ENCODE data around the gene DNAJC13. TPM values are rescaled to one million over a fixed set of nuclear protein-coding genes. Genes with fewer than 3 reads are reported as not detected.

Gene DNAJC13
- total RNA-seq, 2 donors from 2014 or later, result 36.3 to 39.5 TPM

DNA sequence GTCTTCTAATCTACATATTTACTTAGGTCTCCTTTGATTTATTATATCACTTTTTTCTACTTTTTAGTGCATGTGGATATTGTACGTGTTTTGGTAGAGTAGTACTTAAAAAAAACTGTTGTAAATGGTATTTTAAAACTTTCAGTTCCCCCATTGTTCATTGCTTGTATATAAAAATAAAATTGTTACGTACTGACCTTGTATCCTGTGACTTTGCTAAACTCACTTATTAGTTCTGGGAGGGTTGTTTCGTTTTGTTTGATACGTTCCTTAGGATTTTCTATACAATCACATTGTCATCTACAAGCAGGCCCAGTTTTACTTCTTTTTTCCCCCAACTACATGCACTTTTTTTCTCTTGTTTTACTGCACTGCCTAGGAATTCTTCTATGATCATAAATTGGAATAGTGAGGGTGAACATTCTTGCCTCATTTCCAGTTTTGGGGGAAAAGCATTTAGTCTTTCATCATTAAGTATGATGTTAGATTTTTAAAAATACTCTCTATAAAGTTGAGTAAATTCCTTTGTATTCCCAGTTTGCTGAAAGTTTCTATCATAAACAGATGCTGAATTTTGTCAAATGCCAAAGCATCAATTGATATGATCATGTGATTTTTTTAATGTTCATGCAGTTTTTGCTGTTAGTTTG is 146.2 kb downstream of the DNAJC13 start:
- Mint-ChIP-seq H3K27me3 (ENCODE audit: low read depth) (no peaks in the 10 kb centered on the region), H3K4me3 (no peak overlapping the region), H3K36me3 (ENCODE audit: insufficient read depth in 2 of 2) (peaks cover 3 to 4% of the 10 kb centered on the region in 2 donors), H3K9me3 (no peaks in the 10 kb centered on the region), H3K4me1 (ENCODE audit: low read depth) (peaks cover 4% of the 10 kb centered on the region), H3K27ac (no peak overlapping the region)
- ATAC-seq (replicated peaks in 1 of 2) (no peak), DNase-seq (no peak)

- peaks cover 3 to 4% of the 10 kb centered on the region in 2 donors for H3K36me3 Mint-ChIP-seq (ENCODE audit: insufficient read depth in 2 of 2)
- no peak overlapping the region for H3K27ac Mint-ChIP-seq
- H3K4me3 Mint-ChIP-seq, result no peak overlapping the region
- H3K27me3 Mint-ChIP-seq (ENCODE audit: low read depth), result no peaks in the 10 kb centered on the region
- peaks cover 9% of the 10 kb centered on the region for H3K4me1 Mint-ChIP-seq (ENCODE audit: low read depth)
- ATAC-seq (replicated peaks in 1 of 2), result no peak
- DNase-seq, result no peak
- H3K9me3 Mint-ChIP-seq, result no peaks in the 10 kb centered on the region
Measured at GRCh38 chr3:132564070-132564465, 146.8 kb downstream of the DNAJC13 start.

DNA sequence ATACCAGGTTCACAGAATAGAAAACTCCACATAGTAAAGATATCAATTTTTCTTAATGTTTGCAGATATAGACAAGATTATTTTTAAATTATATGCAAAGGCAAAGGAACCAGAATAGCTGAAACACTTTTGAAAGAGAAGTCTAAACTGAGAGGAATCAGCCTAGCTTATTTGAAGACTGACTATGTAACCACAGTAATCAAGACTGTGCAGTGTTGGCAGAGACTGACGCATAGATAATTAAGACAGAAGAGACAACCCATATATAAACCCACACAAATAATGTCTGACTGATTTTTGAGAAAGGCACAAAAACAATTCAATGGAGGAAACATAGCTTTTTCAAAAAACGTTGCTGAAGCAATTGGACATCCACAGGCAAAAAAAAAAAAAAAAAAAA is 151.1 kb downstream of the DNAJC13 start:
- peak overlapping the region in 1 of 2 donors; percentile 65 for H3K4me3 Mint-ChIP-seq
- no peak for DNase-seq
- peak overlapping the region; percentile 93 for H3K27ac Mint-ChIP-seq
- no peaks in the 10 kb centered on the region for H3K27me3 Mint-ChIP-seq (ENCODE audit: low read depth)
- no peak for ATAC-seq (replicated peaks in 1 of 2)
- H3K36me3 Mint-ChIP-seq (ENCODE audit: insufficient read depth in 2 of 2), result peaks cover 2% of the 10 kb centered on the region in 2 donors
- peaks cover 15% of the 10 kb centered on the region for H3K4me1 Mint-ChIP-seq (ENCODE audit: low read depth)
- no peaks in the 10 kb centered on the region for H3K9me3 Mint-ChIP-seq

- Mint-ChIP-seq H3K4me1 (ENCODE audit: low read depth) (peaks cover 15% of the 10 kb centered on the region), H3K27ac (peak overlapping the region; percentile 93), H3K36me3 (ENCODE audit: insufficient read depth in 2 of 2) (peaks cover 0 to 2% of the 10 kb centered on the region in 2 donors), H3K4me3 (peak overlapping the region in 1 of 2 donors; percentile 65), H3K9me3 (no peaks in the 10 kb centered on the region), H3K27me3 (ENCODE audit: low read depth) (no peaks in the 10 kb centered on the region)
- peak; percentile 65 to 92 for ATAC-seq (replicated peaks in 1 of 2)
- no peak for DNase-seq
Measured at GRCh38 chr3:132569153-132569552, 151.9 kb downstream of the DNAJC13 start.

DNA sequence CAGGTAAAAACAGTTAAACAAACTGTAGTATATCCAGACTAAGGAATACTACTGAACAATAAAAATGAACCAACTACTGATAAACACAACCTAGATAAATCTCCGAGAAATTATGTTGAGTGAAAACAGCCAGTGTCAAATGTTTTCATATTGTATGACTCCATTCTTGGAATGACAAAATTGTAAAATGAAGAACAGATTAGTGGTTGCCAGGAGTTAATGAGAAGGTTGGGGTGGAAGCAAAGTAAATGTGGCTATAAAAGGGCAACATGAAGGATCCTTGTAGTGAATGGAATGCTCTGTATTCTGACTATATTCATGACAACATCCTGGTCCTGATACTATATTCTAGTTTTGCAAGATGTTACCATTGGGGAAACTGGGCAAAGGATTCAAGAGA is 152.3 kb downstream of the DNAJC13 start:
- Mint-ChIP-seq H3K27me3 (ENCODE audit: low read depth) (no peaks in the 10 kb centered on the region), H3K27ac (peak overlapping the region; percentile 93), H3K4me1 (ENCODE audit: low read depth) (peaks cover 15% of the 10 kb centered on the region), H3K36me3 (ENCODE audit: insufficient read depth in 2 of 2) (peaks cover 0 to 2% of the 10 kb centered on the region in 2 donors), H3K9me3 (no peaks in the 10 kb centered on the region), H3K4me3 (peak overlapping the region in 1 of 2 donors; percentile 65)
- DNase-seq, result no peak
- ATAC-seq (replicated peaks in 1 of 2), result peak; percentile 25 to 52

GRCh38 chr3:132570016-132570415 is 152.7 kb downstream of the DNAJC13 start:
- Mint-ChIP-seq H3K27me3 (ENCODE audit: low read depth) (no peaks in the 10 kb centered on the region), H3K36me3 (ENCODE audit: insufficient read depth in 2 of 2) (peaks cover 0 to 2% of the 10 kb centered on the region in 2 donors), H3K4me1 (ENCODE audit: low read depth) (peaks cover 15% of the 10 kb centered on the region), H3K27ac (no peak overlapping the region), H3K9me3 (no peaks in the 10 kb centered on the region), H3K4me3 (peak overlapping the region in 1 of 2 donors; percentile 65)
- ATAC-seq (replicated peaks in 1 of 2), result no peak
- DNase-seq, result no peak

- no peaks in the 10 kb centered on the region for H3K9me3 Mint-ChIP-seq
- no peak overlapping the region for H3K27ac Mint-ChIP-seq
- H3K27me3 Mint-ChIP-seq (ENCODE audit: low read depth), result no peaks in the 10 kb centered on the region
- peaks cover 2 to 3% of the 10 kb centered on the region in 2 donors for H3K36me3 Mint-ChIP-seq (ENCODE audit: insufficient read depth in 2 of 2)
- DNase-seq (no peak), ATAC-seq (replicated peaks in 1 of 2) (no peak)
- H3K4me1 Mint-ChIP-seq (ENCODE audit: low read depth), result peaks cover 8% of the 10 kb centered on the region
- no peak overlapping the region for H3K4me3 Mint-ChIP-seq
Measured at GRCh38 chr3:132573797-132574211, 156.5 kb downstream of the DNAJC13 start.

- Mint-ChIP-seq H3K36me3 (ENCODE audit: insufficient read depth in 2 of 2) (peaks cover 7 to 10% of the 10 kb centered on the region in 2 donors), H3K27me3 (ENCODE audit: low read depth) (no peaks in the 10 kb centered on the region), H3K27ac (no peak overlapping the region), H3K4me1 (ENCODE audit: low read depth) (no peaks in the 10 kb centered on the region), H3K9me3 (peaks cover 2% of the 10 kb centered on the region in 2 donors), H3K4me3 (no peak overlapping the region)
- no peak for DNase-seq
- no peak for ATAC-seq (replicated peaks in 1 of 2)
Measured at GRCh38 chr3:132587401-132587800, 170.1 kb downstream of the DNAJC13 start.

Other genes with a start within 250 kb of the DNAJC13 start
- not detected for gene ACP3, start 100.1 kb upstream of the DNAJC13 start, total RNA-seq
- not detected for gene ACKR4, start 179.8 kb downstream of the DNAJC13 start, total RNA-seq
- 10 to 100 TPM; 34.1 to 40.9 TPM for gene ACAD11, start 242.3 kb downstream of the DNAJC13 start, total RNA-seq
- 10 to 100 TPM; 48.4 to 53.8 TPM for gene UBA5, start 242.8 kb downstream of the DNAJC13 start, total RNA-seq

Data from activated T-cell treated with anti-CD3 and anti-CD28 coated beads, Interleukin-2, amount 50 U/mL, for 72 hours (primary cell).